SU-DHL-6 (cell line): ENCODE data around the gene HMCES.

Source experiments
- H2AFZ ChIP-seq: fragments of 200-600 bp; sonication (generic); 2 replicates; pipeline ENCODE4 v1.6.1; 2014; ENCODE audit warnings: low read depth, mild to moderate bottlenecking, moderate library complexity, mixed read lengths, antibody characterized with exemption, low read length; ENCODE audit not compliant: severe bottlenecking
- H3F3A ChIP-seq: fragments of 200-600 bp; shearing (Covaris generic); 2 replicates; pipeline ENCODE4 v1.6.0; 2016; ENCODE audit warnings: antibody characterized with exemption, mild to moderate bottlenecking; ENCODE audit not compliant: insufficient read depth
- H3K27ac ChIP-seq: fragments of 200-600 bp; sonication (generic); 2 replicates; pipeline ENCODE4 v1.5.1; 2016; ENCODE audit warnings: low read depth, mild to moderate bottlenecking, low read length, moderate library complexity, mixed read lengths
- H3K27me3 ChIP-seq: fragments of 200-600 bp; sonication (generic), shearing (Covaris generic); 2 replicates; pipeline ENCODE4 v1.6.0; 2014; ENCODE audit warnings: mild to moderate bottlenecking, low read length
- H3K36me3 ChIP-seq: fragments of 200-600 bp; sonication (generic); 2 replicates; pipeline ENCODE4 v1.6.1; 2014; ENCODE audit warnings: mild to moderate bottlenecking, low read length, mixed read lengths
- H3K4me2 ChIP-seq: fragments of 300-600, 200-600 bp; shearing (Covaris generic), sonication (generic); 2 replicates; pipeline ENCODE4 v1.6.0; 2014; ENCODE audit warnings: low read length, low read depth, mild to moderate bottlenecking; ENCODE audit not compliant: poor library complexity, severe bottlenecking
- H3K4me3 ChIP-seq: fragments of 200-600 bp; sonication (generic); 2 replicates; pipeline ENCODE4 v1.5.1; 2014; ENCODE audit warnings: antibody characterized with exemption, low read length, mild to moderate bottlenecking, mixed read lengths; ENCODE audit not compliant: insufficient read depth, poor library complexity, severe bottlenecking
- H3K79me2 ChIP-seq: fragments of 200-600 bp; sonication (generic); 2 replicates; pipeline ENCODE4 v1.6.1; 2014; ENCODE audit warnings: mild to moderate bottlenecking, low read length, moderate library complexity; ENCODE audit not compliant: insufficient read depth
- H3K9ac ChIP-seq: fragments of 200-600 bp; sonication (generic); 2 replicates; pipeline ENCODE4 v1.7.0; 2014; ENCODE audit warnings: mild to moderate bottlenecking, low read length
- H3K9me2 ChIP-seq: fragments of 200-600 bp; sonication (generic); replicated peaks from 2 replicates; pipeline ENCODE4 v1.6.1; 2014; ENCODE audit warnings: low read length; ENCODE audit not compliant: insufficient read depth
- H3K9me3 ChIP-seq: fragments of 200-600 bp; sonication (generic); 2 replicates; pipeline ENCODE4 v1.6.1; 2014; ENCODE audit warnings: low read length, mixed read lengths; ENCODE audit not compliant: insufficient read depth
- H4K20me1 ChIP-seq: fragments of 200-600 bp; sonication (generic); 2 replicates; pipeline ENCODE4 v1.6.1; 2014; ENCODE audit warnings: low read depth, mild to moderate bottlenecking, antibody characterized with exemption, low read length, moderate library complexity, mixed read lengths
- CTCF ChIP-seq: fragments of 200-600 bp; sonication (generic); IDR thresholded peaks from one replicate; pipeline ENCODE4 v1.5.1; 2017; ENCODE audit warnings: antibody characterized with exemption, mild to moderate bottlenecking, low read length, moderate library complexity; ENCODE audit not compliant: insufficient read depth, poor library complexity, severe bottlenecking
- EZH2phosphoT487 ChIP-seq: fragments of 200-600 bp; sonication (generic), shearing (Covaris generic); conservative IDR thresholded peaks from 2 replicates; pipeline ENCODE4 v1.6.1; 2018; ENCODE audit warnings: mild to moderate bottlenecking, antibody characterized with exemption, low read length, moderate library complexity, mixed read lengths

HMCES gene

GRCh38 chr3:129315998-129316247 is 37.3 kb downstream of the HMCES start:
- TF ChIP-seq CTCF (no peak), EZH2phosphoT487 (no peak)
- H3K9me2 ChIP-seq = no peaks in the 10 kb centered on the region
- H2AFZ ChIP-seq = peak overlapping the region; percentile 90
- H3K79me2 ChIP-seq = no peaks in the 10 kb centered on the region
- H3K27me3 ChIP-seq = no peaks in the 10 kb centered on the region
- H3K36me3 ChIP-seq = no peaks in the 10 kb centered on the region
- H3K27ac ChIP-seq = no peak overlapping the region
- peak overlapping the region; percentile 47 for H3K9ac ChIP-seq
- H3K9me3 ChIP-seq = no peaks in the 10 kb centered on the region
- H3K4me2 ChIP-seq = peak overlapping the region; percentile 77
- no peaks in the 10 kb centered on the region for H3F3A ChIP-seq
- H3K4me3 ChIP-seq = peak overlapping the region; percentile 53
- H4K20me1 ChIP-seq = no peaks in the 10 kb centered on the region

GRCh38 chr3:129316248-129317013 is 37.8 kb downstream of the HMCES start:
- Histone ChIP-seq H3K27me3 (no peaks in the 10 kb centered on the region), H3K36me3 (no peaks in the 10 kb centered on the region), H4K20me1 (no peaks in the 10 kb centered on the region), H3F3A (no peaks in the 10 kb centered on the region), H3K4me3 (peak overlapping the region; percentile 53), H3K9me3 (no peaks in the 10 kb centered on the region), H3K4me2 (peak overlapping the region; percentile 77), H3K9ac (peak overlapping the region; percentile 47), H3K27ac (no peak overlapping the region), H3K9me2 (no peaks in the 10 kb centered on the region), H3K79me2 (no peaks in the 10 kb centered on the region), H2AFZ (peak overlapping the region; percentile 90)
- TF ChIP-seq CTCF (peak; percentile 83), EZH2phosphoT487 (no peak)

- H3K27ac ChIP-seq = no peak overlapping the region
Observed at GRCh38 chr3:129317014-129317771, 38.5 kb downstream of the HMCES start.

More at GRCh38 chr3:129317014-129317771, 38.5 kb downstream of the HMCES start:
- no peaks in the 10 kb centered on the region for H3K9me3 ChIP-seq
- TF ChIP-seq EZH2phosphoT487 = no peak
- no peak for TF ChIP-seq CTCF
- no peaks in the 10 kb centered on the region for H3K36me3 ChIP-seq
- peak overlapping the region; percentile 47; the same call in 1 of the 2 replicates for H3K9ac ChIP-seq
- H4K20me1 ChIP-seq = no peaks in the 10 kb centered on the region
- H3F3A ChIP-seq = no peaks in the 10 kb centered on the region
- H3K27me3 ChIP-seq = no peaks in the 10 kb centered on the region
- no peak overlapping the region for H2AFZ ChIP-seq
- peak overlapping the region; percentile 77 for H3K4me2 ChIP-seq
- H3K79me2 ChIP-seq = no peaks in the 10 kb centered on the region
- no peaks in the 10 kb centered on the region for H3K9me2 ChIP-seq
- no peak overlapping the region for H3K4me3 ChIP-seq
